AG04450 (cell line): Measurements from ENCODE around the gene CASKIN2. TPM values are rescaled to one million over a fixed set of nuclear protein-coding genes. Genes with fewer than 3 reads are reported as not detected.

ENCODE experiments used
- CTCF ChIA-PET: fragments of 300-600, 350-600 bp; formaldehyde crosslinking; extraction: SDS; loops from one replicate; lab custom pipeline; 2022; ENCODE audit warnings: antibody characterized with exemption, inconsistent platforms; lab: Charles Lee
- POLR2A ChIA-PET: fragments of 350-600 bp; formaldehyde crosslinking; extraction: SDS; loops from one replicate; lab custom pipeline; 2021; ENCODE audit warnings: antibody characterized with exemption, inconsistent platforms; lab: Yijun Ruan, JAX
- DNase-seq: peaks from one replicate; pipeline ENCODE4 v3.0.0-alpha.2; 2011; ENCODE audit warnings: low read depth, low spot score
- H3K27ac ChIP-seq: one replicate; pipeline ENCODE4 v1.5.1; 2012; ENCODE audit warnings: low read depth, low read length, control low read depth
- H3K27me3 ChIP-seq: one replicate; pipeline ENCODE4 v1.6.0; 2012; ENCODE audit warnings: low read length; ENCODE audit not compliant: control insufficient read depth, insufficient read depth
- H3K4me3 ChIP-seq: 2 replicates; pipeline ENCODE4 v1.5.1; 2011; ENCODE audit warnings: mild to moderate bottlenecking, low read depth, low read length, control low read depth
- H3K9me3 ChIP-seq: 2 replicates; pipeline ENCODE4 v1.5.1; 2012; ENCODE audit warnings: low read length; ENCODE audit not compliant: control insufficient read depth, insufficient read depth
- polyA plus RNA-seq: library from polyadenylated mRNA; depleted of rRNA; stranded (reverse); fragments of >200 nt; gene quantifications from 2 replicates; pipeline ENCODE4 v1.2.3, GENCODE V29; 2011
- TF ChIP-seq, protein P1 (sequence below): IDR thresholded peaks from 2 replicates; pipeline ENCODE4 v1.5.1; 2011; ENCODE audit warnings: low read depth, low read length, control low read depth, inconsistent platforms

CASKIN2 gene
- polyA plus RNA-seq, 1 experiment = 1.9 TPM

DNA sequence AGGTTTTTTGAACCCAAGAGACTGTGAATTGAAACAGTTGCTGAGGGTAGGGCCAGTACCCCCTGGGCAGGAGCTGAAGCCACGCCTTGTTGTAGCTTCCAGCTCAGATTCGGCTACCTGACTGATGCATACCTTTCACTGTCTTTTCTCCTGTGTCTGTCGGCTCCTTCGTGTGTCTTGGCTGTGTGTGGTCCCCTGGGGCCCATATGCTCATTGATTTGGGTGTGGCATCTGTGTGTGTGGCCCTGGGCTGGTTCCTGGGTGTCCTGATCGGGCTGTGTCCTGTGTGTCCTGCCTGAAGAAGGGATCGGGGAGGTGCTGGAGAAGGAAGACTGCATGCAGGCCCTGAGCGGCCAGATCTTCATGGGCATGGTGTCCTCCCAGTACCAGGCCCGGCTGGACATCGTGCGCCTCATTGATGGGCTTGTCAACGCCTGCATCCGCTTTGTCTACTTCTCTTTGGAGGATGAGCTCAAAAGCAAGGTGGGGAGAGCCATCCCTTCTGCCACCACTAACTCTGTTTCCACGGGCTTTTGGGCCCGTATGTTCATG is 20.9 kb downstream of the CASKIN2 start:
- TF ChIP-seq, protein P1, sequence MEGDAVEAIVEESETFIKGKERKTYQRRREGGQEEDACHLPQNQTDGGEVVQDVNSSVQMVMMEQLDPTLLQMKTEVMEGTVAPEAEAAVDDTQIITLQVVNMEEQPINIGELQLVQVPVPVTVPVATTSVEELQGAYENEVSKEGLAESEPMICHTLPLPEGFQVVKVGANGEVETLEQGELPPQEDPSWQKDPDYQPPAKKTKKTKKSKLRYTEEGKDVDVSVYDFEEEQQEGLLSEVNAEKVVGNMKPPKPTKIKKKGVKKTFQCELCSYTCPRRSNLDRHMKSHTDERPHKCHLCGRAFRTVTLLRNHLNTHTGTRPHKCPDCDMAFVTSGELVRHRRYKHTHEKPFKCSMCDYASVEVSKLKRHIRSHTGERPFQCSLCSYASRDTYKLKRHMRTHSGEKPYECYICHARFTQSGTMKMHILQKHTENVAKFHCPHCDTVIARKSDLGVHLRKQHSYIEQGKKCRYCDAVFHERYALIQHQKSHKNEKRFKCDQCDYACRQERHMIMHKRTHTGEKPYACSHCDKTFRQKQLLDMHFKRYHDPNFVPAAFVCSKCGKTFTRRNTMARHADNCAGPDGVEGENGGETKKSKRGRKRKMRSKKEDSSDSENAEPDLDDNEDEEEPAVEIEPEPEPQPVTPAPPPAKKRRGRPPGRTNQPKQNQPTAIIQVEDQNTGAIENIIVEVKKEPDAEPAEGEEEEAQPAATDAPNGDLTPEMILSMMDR = no peak
- ChIA-PET POLR2A (no interaction called here), CTCF (no interaction called here)
- Histone ChIP-seq H3K4me3 (no peak overlapping the region), H3K27ac (no peak overlapping the region), H3K9me3 (no peaks in the 10 kb centered on the region), H3K27me3 (no peaks in the 10 kb centered on the region)
- no peak for DNase-seq

DNA sequence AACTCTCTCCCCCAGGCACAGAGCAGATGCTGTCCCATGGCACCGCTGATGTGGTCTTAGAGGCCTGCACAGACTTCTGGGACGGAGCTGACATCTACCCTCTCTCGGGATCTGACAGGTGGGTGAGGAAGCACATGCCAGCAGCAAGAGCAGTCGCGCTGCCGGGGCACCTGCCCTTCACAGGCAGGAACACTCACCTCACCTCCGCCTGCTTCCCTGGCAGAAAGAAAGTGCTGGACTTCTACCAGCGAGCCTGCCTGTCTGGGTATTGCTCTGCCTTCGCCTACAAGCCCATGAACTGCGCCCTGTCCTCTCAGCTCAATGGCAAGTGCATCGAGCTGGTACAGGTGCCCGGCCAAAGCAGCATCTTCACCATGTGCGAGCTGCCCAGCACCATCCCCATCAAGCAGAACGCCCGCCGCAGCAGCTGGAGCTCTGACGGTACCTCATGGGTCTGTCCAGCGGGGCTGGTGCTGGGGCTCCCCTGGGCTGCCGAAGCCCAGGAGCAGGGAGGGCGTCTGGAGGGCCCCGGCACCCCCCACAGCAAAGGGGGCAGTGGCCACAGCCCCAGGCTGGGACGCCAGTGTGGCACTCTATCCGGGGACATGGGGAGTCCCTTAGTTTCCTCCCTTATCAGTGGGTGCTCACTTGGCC is 21.7 kb downstream of the CASKIN2 start:
- TF ChIP-seq, protein P1 = no peak
- H3K27ac ChIP-seq = no peak overlapping the region
- DNase-seq = no peak
- no peak overlapping the region for H3K4me3 ChIP-seq
- POLR2A ChIA-PET = no interaction called here
- CTCF ChIA-PET = no interaction called here
- no peaks in the 10 kb centered on the region for H3K9me3 ChIP-seq
- H3K27me3 ChIP-seq = no peaks in the 10 kb centered on the region

GRCh38 chr17:75492555-75493168 is 22.7 kb downstream of the CASKIN2 start:
- CTCF ChIA-PET = interaction anchor here (0.6 kb wide), 1 partner anchor 294 kb away, joined by 3 read pairs; no protein-coding TSS in a partner anchor
- H3K27me3 ChIP-seq = no peaks in the 10 kb centered on the region
- no peaks in the 10 kb centered on the region for H3K9me3 ChIP-seq
- TF ChIP-seq, protein P1 = no peak
- H3K4me3 ChIP-seq = no peak overlapping the region
- no peak overlapping the region for H3K27ac ChIP-seq
- POLR2A ChIA-PET = no interaction called here
- no peak for DNase-seq

GRCh38 chr17:75491680-75492079 is 23.7 kb downstream of the CASKIN2 start:
- H3K27me3 ChIP-seq = no peaks in the 10 kb centered on the region
- POLR2A ChIA-PET = no interaction called here
- H3K4me3 ChIP-seq = no peak overlapping the region
- TF ChIP-seq, protein P1 = no peak
- no peak for DNase-seq
- no peak overlapping the region for H3K27ac ChIP-seq
- CTCF ChIA-PET = no interaction called here
- no peaks in the 10 kb centered on the region for H3K9me3 ChIP-seq
